Measurements from ENCODE around the gene ASF1A. TPM values are rescaled to one million over a fixed set of nuclear protein-coding genes. Genes with fewer than 3 reads are reported as not detected.

The ASF1A gene
- total RNA-seq, 1 experiment from 2014 or later, result 69.6 TPM

DNA sequence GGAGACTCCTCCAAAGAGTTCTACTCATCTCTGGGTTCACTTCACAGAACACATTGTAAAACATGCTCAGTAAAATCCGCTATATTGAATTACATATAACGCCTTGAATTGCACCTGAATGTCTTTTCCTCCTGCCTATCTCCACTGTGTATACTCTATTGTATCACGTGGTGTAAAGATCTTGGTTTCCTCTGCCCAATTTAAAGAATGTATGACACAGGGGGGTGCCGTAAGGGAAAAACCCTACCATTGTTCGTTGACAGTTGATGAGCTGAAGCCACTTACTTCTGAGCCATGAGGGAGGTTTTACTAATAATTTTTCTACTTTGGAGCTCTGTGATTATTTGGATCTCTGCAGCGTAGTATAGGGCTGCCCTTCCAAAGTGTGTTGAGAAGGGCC is 6.0 kb downstream of the ASF1A start:
- Histone ChIP-seq H3K4me1 (ENCODE audit: insufficient read depth, low read length, poor library complexity, severe bottlenecking) (peaks cover 24% of the 10 kb centered on the region), H3K27me3 (replicated peaks; ENCODE audit: insufficient read depth, low read depth, low read length, poor library complexity) (no peaks in the 10 kb centered on the region), H3K27ac (ENCODE audit: low read depth, low read length, poor library complexity, severe bottlenecking) (no peak overlapping the region), H3K36me3 (ENCODE audit: insufficient read depth, low read length, poor library complexity, severe bottlenecking) (peaks cover 46% of the 10 kb centered on the region), H3K4me3 (ENCODE audit: low read depth, low read length, poor library complexity, severe bottlenecking) (no peak overlapping the region), H3K9me3 (ENCODE audit: low read depth, low read length, poor library complexity, severe bottlenecking) (no peaks in the 10 kb centered on the region)
- ChIA-PET POLR2A (ENCODE audit: low non-redundant PET) (no interaction called here), CTCF (no interaction called here)
- BruUV-seq (replicated peaks), result no TSS peak
- peak; percentile 46 for DNase-seq (ENCODE audit: low spot score)
- no peak for TF ChIP-seq EZH2 (IDR thresholded peaks at IDR 0.05; ENCODE audit: borderline replicate concordance, low read depth, low read length, poor library complexity, severe bottlenecking)
- no peak for TF ChIP-seq CTCF (conservative IDR thresholded peaks at IDR 0.05; ENCODE audit: low read depth, low read length)
- intact Hi-C loops (cut with micrococcal nuclease; ENCODE audit: unreplicated experiment), result no loop called here

DNA sequence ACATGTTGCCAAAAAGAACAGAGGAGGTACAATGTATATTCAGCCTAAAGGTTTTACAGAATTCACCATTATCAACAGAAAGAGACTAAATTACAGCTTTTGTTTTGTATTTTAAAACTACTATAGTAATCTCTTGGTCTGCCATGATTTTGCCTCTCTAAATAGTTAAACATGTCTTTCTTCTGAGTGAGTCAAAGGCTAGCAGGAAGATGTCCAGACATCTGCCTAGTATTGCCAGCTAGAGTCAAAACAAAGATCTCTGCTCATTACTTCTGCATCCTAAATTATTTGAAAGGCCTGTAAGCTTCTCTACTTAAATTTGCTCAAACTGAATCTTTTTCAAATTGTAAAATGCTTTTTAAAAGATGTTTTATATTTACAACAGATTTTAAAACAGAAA is 8.8 kb downstream of the ASF1A start:
- BruUV-seq (replicated peaks), result no TSS peak
- Histone ChIP-seq H3K36me3 (ENCODE audit: insufficient read depth, low read length, poor library complexity, severe bottlenecking) (peaks cover 70% of the 10 kb centered on the region), H3K9me3 (ENCODE audit: low read depth, low read length, poor library complexity, severe bottlenecking) (no peaks in the 10 kb centered on the region), H3K27me3 (replicated peaks; ENCODE audit: insufficient read depth, low read depth, low read length, poor library complexity) (no peaks in the 10 kb centered on the region), H3K27ac (ENCODE audit: low read depth, low read length, poor library complexity, severe bottlenecking) (no peak overlapping the region), H3K4me3 (ENCODE audit: low read depth, low read length, poor library complexity, severe bottlenecking) (no peak overlapping the region), H3K4me1 (ENCODE audit: insufficient read depth, low read length, poor library complexity, severe bottlenecking) (peaks cover 14% of the 10 kb centered on the region)
- POLR2A ChIA-PET (ENCODE audit: low non-redundant PET), result no interaction called here
- no peak for DNase-seq (ENCODE audit: low spot score)
- TF ChIP-seq CTCF (conservative IDR thresholded peaks at IDR 0.05; ENCODE audit: low read depth, low read length) (no peak), EZH2 (IDR thresholded peaks at IDR 0.05; ENCODE audit: borderline replicate concordance, low read depth, low read length, poor library complexity, severe bottlenecking) (no peak)
- CTCF ChIA-PET, result no interaction called here
- intact Hi-C loops (cut with micrococcal nuclease; ENCODE audit: unreplicated experiment), result no loop called here

DNA sequence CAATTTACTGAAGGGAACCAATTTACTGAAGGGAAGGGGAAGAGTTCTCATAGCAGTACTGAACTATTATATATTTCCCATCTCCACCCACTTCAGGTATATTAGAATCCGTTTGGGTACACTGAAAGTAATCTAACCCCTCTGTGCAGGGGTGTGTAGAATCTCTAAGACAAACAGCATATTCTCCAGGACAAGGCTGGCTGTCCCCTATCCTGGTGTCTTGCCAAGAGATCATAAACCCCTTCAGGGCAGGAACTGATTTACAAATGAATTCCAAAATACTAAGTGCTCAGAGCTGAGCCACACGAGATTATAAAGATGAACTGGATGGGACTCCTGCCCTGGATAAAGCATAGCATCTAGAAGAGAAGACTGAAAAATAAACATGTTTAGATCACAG is 9.2 kb downstream of the ASF1A start:
- no peak overlapping the region for H3K4me3 ChIP-seq (ENCODE audit: low read depth, low read length, poor library complexity, severe bottlenecking)
- no peak overlapping the region for H3K27ac ChIP-seq (ENCODE audit: low read depth, low read length, poor library complexity, severe bottlenecking)
- intact Hi-C loops (cut with micrococcal nuclease; ENCODE audit: unreplicated experiment), result no loop called here
- POLR2A ChIA-PET (ENCODE audit: low non-redundant PET), result no interaction called here
- CTCF ChIA-PET, result no interaction called here
- peaks cover 70% of the 10 kb centered on the region for H3K36me3 ChIP-seq (ENCODE audit: insufficient read depth, low read length, poor library complexity, severe bottlenecking)
- no peaks in the 10 kb centered on the region for H3K9me3 ChIP-seq (ENCODE audit: low read depth, low read length, poor library complexity, severe bottlenecking)
- TF ChIP-seq CTCF (conservative IDR thresholded peaks at IDR 0.05; ENCODE audit: low read depth, low read length), result no peak
- no peak for TF ChIP-seq EZH2 (IDR thresholded peaks at IDR 0.05; ENCODE audit: borderline replicate concordance, low read depth, low read length, poor library complexity, severe bottlenecking)
- DNase-seq (ENCODE audit: low spot score), result no peak
- BruUV-seq (replicated peaks), result no TSS peak
- H3K4me1 ChIP-seq (ENCODE audit: insufficient read depth, low read length, poor library complexity, severe bottlenecking), result peaks cover 13% of the 10 kb centered on the region
- no peaks in the 10 kb centered on the region for H3K27me3 ChIP-seq (replicated peaks; ENCODE audit: insufficient read depth, low read depth, low read length, poor library complexity)
